Bronchial epithelial cell (primary cell): ENCODE results near the gene ONECUT3. TPM values are rescaled to one million over a fixed set of nuclear protein-coding genes. Genes with fewer than 3 reads are reported as not detected.
A peak's percentile ranks its signal among the peaks of the same experiment; 100 is the strongest.

ENCODE experiments used
- DNase-seq: peaks from one replicate; pipeline ENCODE4 v3.0.0-alpha.2; 2010; ENCODE audit warnings: low read depth
- FAIRE-seq: peaks from 2 replicates; lab custom pipeline; 2011; peaks lifted over from hg19 to GRCh38; lab: Jason Lieb, UNC
- H3K27me3 ChIP-seq: 2 replicates; pipeline ENCODE4 v1.5.1; 2011; ENCODE audit warnings: low read length; ENCODE audit not compliant: control insufficient read depth, insufficient read depth
- H3K36me3 ChIP-seq: 2 replicates; pipeline ENCODE4 v1.5.1; 2011; ENCODE audit warnings: low read length; ENCODE audit not compliant: control insufficient read depth, insufficient read depth
- H3K4me3 ChIP-seq: 2 replicates; pipeline ENCODE4 v1.5.1; 2011; ENCODE audit warnings: mild to moderate bottlenecking, low read depth, low read length, control low read depth
- total RNA-seq: library from RNA; depleted of rRNA; stranded (reverse); fragments of >200 nt; gene quantifications from 2 replicates; pipeline ENCODE4 v1.2.1, GENCODE V29; 2014
- TF ChIP-seq, protein P1 (sequence below): IDR thresholded peaks from 2 replicates; pipeline ENCODE4 v1.5.1; 2011; ENCODE audit warnings: mild to moderate bottlenecking, moderate library complexity, low read length, control low read depth, inconsistent platforms; ENCODE audit not compliant: insufficient read depth, severe bottlenecking

Gene ONECUT3
- total RNA-seq, 1 donor from 2014 or later, result under 0.01 TPM

DNA sequence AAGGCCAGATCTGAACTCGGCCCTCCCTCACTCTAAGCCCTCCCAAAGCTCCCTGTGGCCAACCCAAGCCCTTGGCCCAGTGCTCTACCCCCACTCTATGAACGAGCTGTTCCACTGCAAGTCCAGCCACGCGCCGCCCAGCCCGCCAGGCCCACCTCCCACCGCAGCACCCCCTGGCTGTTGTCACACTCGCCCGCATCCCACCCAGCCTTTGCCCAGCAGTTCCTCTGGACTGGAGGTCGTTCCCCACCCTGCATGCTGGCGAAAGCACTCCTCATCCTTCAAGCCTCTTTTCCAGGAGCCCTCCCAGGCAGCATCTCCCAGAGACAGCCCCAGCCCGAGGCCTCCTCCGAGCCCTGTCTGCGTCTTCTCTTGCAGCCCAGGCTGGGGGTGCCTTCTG, 33.1 kb upstream of the ONECUT3 start:
- H3K36me3 ChIP-seq, result no peaks in the 10 kb centered on the region
- DNase-seq (no peak), FAIRE-seq (no peak)
- no peak overlapping the region for H3K4me3 ChIP-seq
- H3K27me3 ChIP-seq, result peaks cover 12% of the 10 kb centered on the region
- TF ChIP-seq, protein P1, sequence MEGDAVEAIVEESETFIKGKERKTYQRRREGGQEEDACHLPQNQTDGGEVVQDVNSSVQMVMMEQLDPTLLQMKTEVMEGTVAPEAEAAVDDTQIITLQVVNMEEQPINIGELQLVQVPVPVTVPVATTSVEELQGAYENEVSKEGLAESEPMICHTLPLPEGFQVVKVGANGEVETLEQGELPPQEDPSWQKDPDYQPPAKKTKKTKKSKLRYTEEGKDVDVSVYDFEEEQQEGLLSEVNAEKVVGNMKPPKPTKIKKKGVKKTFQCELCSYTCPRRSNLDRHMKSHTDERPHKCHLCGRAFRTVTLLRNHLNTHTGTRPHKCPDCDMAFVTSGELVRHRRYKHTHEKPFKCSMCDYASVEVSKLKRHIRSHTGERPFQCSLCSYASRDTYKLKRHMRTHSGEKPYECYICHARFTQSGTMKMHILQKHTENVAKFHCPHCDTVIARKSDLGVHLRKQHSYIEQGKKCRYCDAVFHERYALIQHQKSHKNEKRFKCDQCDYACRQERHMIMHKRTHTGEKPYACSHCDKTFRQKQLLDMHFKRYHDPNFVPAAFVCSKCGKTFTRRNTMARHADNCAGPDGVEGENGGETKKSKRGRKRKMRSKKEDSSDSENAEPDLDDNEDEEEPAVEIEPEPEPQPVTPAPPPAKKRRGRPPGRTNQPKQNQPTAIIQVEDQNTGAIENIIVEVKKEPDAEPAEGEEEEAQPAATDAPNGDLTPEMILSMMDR, result no peak

DNA sequence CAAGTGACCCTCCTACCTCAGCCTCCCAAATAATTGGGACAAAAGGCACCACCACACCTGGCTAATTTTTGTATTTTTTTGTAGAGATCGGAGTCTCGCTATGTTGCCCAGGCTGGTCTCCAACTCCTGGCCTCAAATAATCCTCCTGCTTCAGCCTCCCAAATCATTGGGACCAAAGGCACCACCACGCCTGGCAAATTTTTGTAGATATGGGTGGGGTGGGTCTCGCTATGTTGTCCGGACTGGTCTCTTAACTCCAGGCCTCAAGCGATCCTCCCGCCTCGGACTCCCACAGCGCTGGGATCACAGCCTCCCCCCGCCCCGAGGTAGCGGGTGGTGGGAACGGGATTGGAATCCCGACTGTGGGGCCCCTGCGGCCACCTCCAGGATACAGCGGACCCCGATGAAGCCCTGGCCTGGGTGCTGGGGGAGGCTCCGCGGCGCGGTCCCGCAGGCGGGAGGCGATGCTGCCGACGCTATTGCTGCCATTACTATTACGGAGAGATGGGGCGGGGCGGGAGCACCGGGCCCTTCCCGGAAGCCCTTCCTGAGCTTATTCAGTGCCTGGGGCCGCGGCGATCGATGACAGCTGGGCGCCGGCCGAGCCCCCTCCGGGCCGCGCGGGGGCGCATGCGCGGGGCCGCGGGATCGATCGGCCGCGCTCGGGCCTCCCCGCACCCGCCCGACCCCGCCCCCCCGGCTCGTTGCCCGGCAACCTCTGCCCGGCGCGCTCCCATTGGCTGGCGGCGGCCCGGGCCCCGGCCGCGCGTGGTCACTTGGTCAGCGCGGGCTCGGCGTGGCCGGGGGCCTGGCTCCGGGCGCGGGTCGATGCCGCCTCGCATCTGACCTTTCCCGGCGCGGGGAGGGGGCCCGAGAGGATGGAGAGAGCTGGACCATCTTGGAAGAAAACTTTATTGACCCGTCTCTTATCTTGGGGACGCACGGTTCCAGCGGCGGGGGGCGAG, 27.9 kb upstream of the ONECUT3 start:
- FAIRE-seq, result no peak
- H3K27me3 ChIP-seq, result peaks cover 3% of the 10 kb centered on the region
- DNase-seq, result no peak
- H3K36me3 ChIP-seq, result no peaks in the 10 kb centered on the region
- peak overlapping the region; percentile 39 for H3K4me3 ChIP-seq
- TF ChIP-seq, protein P1, result peak; percentile 1

DNA sequence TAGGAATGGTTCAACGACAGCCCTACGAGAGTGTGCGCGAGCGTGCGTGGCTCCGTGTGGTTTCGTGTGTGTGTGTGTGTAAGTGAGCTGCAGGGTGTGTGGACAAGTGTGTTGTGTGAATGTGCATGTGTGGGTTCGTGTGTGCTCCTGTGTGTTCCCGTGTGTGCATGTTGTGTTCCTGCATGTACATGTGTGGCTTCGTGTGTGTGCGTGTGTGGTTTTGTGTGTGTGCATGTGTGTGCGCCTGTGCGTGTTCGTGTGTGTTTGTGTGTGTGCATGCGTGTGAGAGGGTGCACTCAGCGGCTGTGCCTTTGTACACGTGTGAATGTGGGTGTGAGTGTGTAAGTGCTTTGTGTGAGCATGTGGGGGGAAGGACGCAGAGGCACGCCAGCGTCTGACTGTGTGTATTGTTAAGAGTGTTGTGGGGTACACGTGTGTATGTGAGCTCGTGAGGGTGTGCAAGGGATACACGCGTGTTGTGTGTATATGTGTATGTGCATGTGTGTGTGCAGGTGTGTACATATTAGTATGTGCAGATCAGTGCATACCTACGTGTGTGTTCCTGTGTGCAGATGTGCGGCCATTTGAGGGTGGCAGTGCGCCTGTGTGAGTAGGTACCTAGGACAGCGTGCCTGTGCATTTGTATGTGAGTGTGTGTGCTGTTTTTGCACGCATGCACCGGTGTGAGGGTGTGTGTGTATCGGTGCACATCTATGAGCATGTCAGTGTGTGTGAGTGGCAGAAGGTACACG, 24.3 kb upstream of the ONECUT3 start:
- TF ChIP-seq, protein P1, result no peak
- FAIRE-seq (peak; percentile 98), DNase-seq (no peak)
- Histone ChIP-seq H3K27me3 (peaks cover 2% of the 10 kb centered on the region), H3K36me3 (no peaks in the 10 kb centered on the region), H3K4me3 (no peak overlapping the region)

DNA sequence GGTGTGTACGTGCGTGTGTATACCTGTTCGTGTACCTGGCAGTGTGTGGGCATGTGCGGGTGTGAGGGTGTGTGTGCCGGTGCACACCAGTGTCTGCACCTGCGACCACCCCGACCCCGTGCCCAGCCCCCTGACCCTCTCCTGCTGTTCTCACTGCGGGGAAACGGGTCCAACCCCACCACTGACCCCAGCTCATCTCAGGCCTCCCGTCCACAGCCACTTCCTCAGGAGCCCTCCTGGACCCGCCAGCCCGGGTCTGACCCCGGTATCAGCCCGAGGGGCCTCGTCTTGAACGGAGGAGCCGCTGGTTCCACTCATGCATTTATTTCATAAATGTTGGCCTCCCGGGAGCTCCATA, 23.8 kb upstream of the ONECUT3 start:
- peaks cover 3% of the 10 kb centered on the region for H3K27me3 ChIP-seq
- FAIRE-seq, result no peak
- TF ChIP-seq, protein P1, result no peak

DNA sequence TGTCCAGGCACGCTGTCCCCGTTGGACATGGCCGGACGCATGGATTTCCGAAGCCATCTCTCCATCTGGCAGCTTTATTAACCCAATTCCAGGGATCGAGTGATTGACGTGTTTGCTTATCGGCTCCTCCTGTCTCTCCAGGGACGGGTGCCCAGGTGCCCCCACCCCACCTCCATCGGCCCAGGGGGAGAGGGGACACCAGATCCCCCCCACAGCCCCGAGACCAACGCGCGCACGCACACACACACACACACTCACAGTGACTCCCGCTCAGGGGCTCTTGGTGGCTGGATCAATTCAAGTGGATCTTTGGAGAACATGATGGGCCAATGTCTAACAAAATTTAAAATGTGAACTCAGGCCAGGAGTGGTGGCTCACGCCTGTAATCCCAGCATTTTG, 23.1 kb upstream of the ONECUT3 start:
- FAIRE-seq (no peak), DNase-seq (no peak)
- H3K36me3 ChIP-seq, result no peaks in the 10 kb centered on the region
- H3K4me3 ChIP-seq, result no peak overlapping the region
- H3K27me3 ChIP-seq, result peaks cover 3% of the 10 kb centered on the region
- TF ChIP-seq, protein P1, result no peak

More for the DNA sequence above, 23.8 kb upstream of the ONECUT3 start:
- DNase-seq, result no peak
- no peaks in the 10 kb centered on the region for H3K36me3 ChIP-seq
- no peak overlapping the region for H3K4me3 ChIP-seq
